Measurements from ENCODE around the gene NPPC.

Gene NPPC

GRCh38 chr2:231937057-231937456 is 10.9 kb upstream of the NPPC start:
- ChIA-PET CTCF (interaction anchor here (1.0 to 2.4 kb wide), 4 partner anchors 10 to 15 kb away, joined by 3 to 7 read pairs (median 4); no protein-coding TSS in a partner anchor), POLR2A (no interaction called here)
- no peak for TF ChIP-seq CTCF (IDR thresholded peaks at IDR 0.05; ENCODE audit: insufficient read depth, low read length, missing control alignments)
- H3K4me3 ChIP-seq (ENCODE audit: low read depth, low read length): no peak overlapping the region
- DNase-seq (ENCODE audit: low read depth, low spot score): no peak

- H3K4me3 ChIP-seq (ENCODE audit: low read depth, low read length): no peak overlapping the region
- no peak for DNase-seq (ENCODE audit: low read depth, low spot score)
- ChIA-PET CTCF (interaction anchor here (1.1 to 2.4 kb wide), 4 partner anchors 9 to 31 kb away, joined by 3 to 7 read pairs (median 4); no protein-coding TSS in a partner anchor), POLR2A (no interaction called here)
- TF ChIP-seq CTCF (IDR thresholded peaks at IDR 0.05; ENCODE audit: insufficient read depth, low read length, missing control alignments): no peak
These were observed 10.3 kb upstream of the NPPC start for GRCh38 chr2:231936491-231936890.

- CTCF ChIA-PET: interaction anchor here (0.8 to 3.2 kb wide), 6 partner anchors 9 to 82 kb away, joined by 3 to 21 read pairs (median 4); no protein-coding TSS in a partner anchor
- no peak overlapping the region for H3K4me3 ChIP-seq (ENCODE audit: low read depth, low read length)
- no peak for DNase-seq (ENCODE audit: low read depth, low spot score)
- POLR2A ChIA-PET: no interaction called here
- no peak for TF ChIP-seq CTCF (IDR thresholded peaks at IDR 0.05; ENCODE audit: insufficient read depth, low read length, missing control alignments)
These were observed 9.6 kb upstream of the NPPC start for GRCh38 chr2:231935815-231936214.

GRCh38 chr2:231935207-231935524 is 9.0 kb upstream of the NPPC start:
- DNase-seq (ENCODE audit: low read depth, low spot score): no peak
- H3K4me3 ChIP-seq (ENCODE audit: low read depth, low read length): no peak overlapping the region
- POLR2A ChIA-PET: interaction anchor here (0.6 kb wide), 1 partner anchor 60 kb away, joined by 3 read pairs; no protein-coding TSS in a partner anchor
- CTCF ChIA-PET: interaction anchor here (0.8 to 3.2 kb wide), 3 partner anchors 11 to 126 kb away, joined by 3 to 21 read pairs (median 3); no protein-coding TSS in a partner anchor
- TF ChIP-seq CTCF (IDR thresholded peaks at IDR 0.05; ENCODE audit: insufficient read depth, low read length, missing control alignments): no peak

- no peak overlapping the region for H3K4me3 ChIP-seq (ENCODE audit: low read depth, low read length)
- ChIA-PET POLR2A (interaction anchor here (0.6 kb wide), 1 partner anchor 59 kb away, joined by 3 read pairs; no protein-coding TSS in a partner anchor), CTCF (interaction anchor here (1.1 to 3.2 kb wide), 3 partner anchors 9 to 126 kb away, joined by 3 to 21 read pairs (median 4); no protein-coding TSS in a partner anchor)
- no peak for TF ChIP-seq CTCF (IDR thresholded peaks at IDR 0.05; ENCODE audit: insufficient read depth, low read length, missing control alignments)
- no peak for DNase-seq (ENCODE audit: low read depth, low spot score)
These were observed 8.4 kb upstream of the NPPC start for GRCh38 chr2:231934441-231935206.

GRCh38 chr2:231933916-231934401 is 7.8 kb upstream of the NPPC start:
- ChIA-PET CTCF (interaction anchor here (1.1 to 3.2 kb wide), 3 partner anchors 9 to 127 kb away, joined by 3 to 21 read pairs (median 4); no protein-coding TSS in a partner anchor), POLR2A (no interaction called here)
- no peak overlapping the region for H3K4me3 ChIP-seq (ENCODE audit: low read depth, low read length)
- no peak for DNase-seq (ENCODE audit: low read depth, low spot score)
- TF ChIP-seq CTCF (IDR thresholded peaks at IDR 0.05; ENCODE audit: insufficient read depth, low read length, missing control alignments): no peak
